PFSK-1 (cell line): ENCODE data around the gene GPC3.

Source experiments
- FOXP2 ChIP-seq: optimal IDR thresholded peaks from 2 replicates; pipeline ENCODE3; 2011; ENCODE audit warnings: borderline replicate concordance, control low read depth, inconsistent platforms; ENCODE audit not compliant: insufficient read depth; ENCODE audit errors: extremely low read length, extremely low read depth
- POLR2AphosphoS5 ChIP-seq: IDR thresholded peaks from 2 replicates; pipeline ENCODE4 v1.6.1; 2012; ENCODE audit warnings: low read depth, mild to moderate bottlenecking, control low read depth, low read length, moderate library complexity
- TAF1 ChIP-seq: IDR thresholded peaks from 2 replicates; pipeline ENCODE4 v1.6.1; 2012; ENCODE audit warnings: low read length, control low read depth, borderline replicate concordance; ENCODE audit not compliant: insufficient read depth
- TF ChIP-seq, protein P1 (sequence below), 2 experiments: IDR thresholded peaks; 2 replicates each; pipeline versions ENCODE4 v1.6.1 to v1.8.0; 2011 to 2012; ENCODE audit warnings: low read depth in 2 of 2, low read length in 2 of 2, control low read depth in 1 of 2, inconsistent platforms in 1 of 2, mild to moderate bottlenecking in 1 of 2, moderate library complexity in 1 of 2; ENCODE audit not compliant: insufficient read depth in 1 of 2

- TF ChIP-seq TAF1 (no peak), POLR2AphosphoS5 (no peak), FOXP2 (no peak)
- TF ChIP-seq, protein P1, sequence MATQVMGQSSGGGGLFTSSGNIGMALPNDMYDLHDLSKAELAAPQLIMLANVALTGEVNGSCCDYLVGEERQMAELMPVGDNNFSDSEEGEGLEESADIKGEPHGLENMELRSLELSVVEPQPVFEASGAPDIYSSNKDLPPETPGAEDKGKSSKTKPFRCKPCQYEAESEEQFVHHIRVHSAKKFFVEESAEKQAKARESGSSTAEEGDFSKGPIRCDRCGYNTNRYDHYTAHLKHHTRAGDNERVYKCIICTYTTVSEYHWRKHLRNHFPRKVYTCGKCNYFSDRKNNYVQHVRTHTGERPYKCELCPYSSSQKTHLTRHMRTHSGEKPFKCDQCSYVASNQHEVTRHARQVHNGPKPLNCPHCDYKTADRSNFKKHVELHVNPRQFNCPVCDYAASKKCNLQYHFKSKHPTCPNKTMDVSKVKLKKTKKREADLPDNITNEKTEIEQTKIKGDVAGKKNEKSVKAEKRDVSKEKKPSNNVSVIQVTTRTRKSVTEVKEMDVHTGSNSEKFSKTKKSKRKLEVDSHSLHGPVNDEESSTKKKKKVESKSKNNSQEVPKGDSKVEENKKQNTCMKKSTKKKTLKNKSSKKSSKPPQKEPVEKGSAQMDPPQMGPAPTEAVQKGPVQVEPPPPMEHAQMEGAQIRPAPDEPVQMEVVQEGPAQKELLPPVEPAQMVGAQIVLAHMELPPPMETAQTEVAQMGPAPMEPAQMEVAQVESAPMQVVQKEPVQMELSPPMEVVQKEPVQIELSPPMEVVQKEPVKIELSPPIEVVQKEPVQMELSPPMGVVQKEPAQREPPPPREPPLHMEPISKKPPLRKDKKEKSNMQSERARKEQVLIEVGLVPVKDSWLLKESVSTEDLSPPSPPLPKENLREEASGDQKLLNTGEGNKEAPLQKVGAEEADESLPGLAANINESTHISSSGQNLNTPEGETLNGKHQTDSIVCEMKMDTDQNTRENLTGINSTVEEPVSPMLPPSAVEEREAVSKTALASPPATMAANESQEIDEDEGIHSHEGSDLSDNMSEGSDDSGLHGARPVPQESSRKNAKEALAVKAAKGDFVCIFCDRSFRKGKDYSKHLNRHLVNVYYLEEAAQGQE (IDR thresholded peaks at IDR 0.05; ENCODE audit: insufficient read depth in 1 of 2, low read depth in 2 of 2, low read length in 2 of 2): no peak
Observed at GRCh38 chrX:133527825-133528224, 457.6 kb downstream of the GPC3 start.
